HG02642 (cell line): ENCODE results near the gene ATP11C.
"Not testable (repeated sequence)": the region's sequence is repeated elsewhere in the genome, so short reads cannot be mapped to it uniquely, and the experiment has no call there.

Experiments
- ATAC-seq: cut with Tn5 transposase; IDR thresholded peaks from one replicate; pipeline ENCODE4 v1.9.1; 2021; ENCODE audit warnings: mild to moderate bottlenecking; ENCODE audit not compliant: unreplicated experiment, poor library complexity

Gene ATP11C

DNA sequence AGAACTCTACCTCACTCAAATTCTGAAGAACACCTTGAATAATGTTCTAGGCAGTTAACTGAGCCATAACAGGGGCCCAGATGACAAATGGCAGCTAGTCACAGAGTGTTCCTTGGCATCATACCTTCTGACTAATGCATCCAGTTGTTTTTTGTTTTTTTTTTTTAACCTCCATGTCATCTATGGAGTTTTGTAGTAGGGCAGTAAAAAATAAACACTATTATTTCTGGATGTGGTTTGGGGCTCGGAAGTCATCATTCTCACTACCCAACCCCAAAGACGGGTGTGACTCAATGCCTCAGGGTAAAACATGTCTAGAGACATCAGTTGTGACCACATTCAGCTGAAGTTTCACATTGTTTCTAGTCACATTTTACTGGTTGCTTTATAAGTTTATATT lies 193.7 kb downstream of the ATP11C start:
- peak; percentile 82 for ATAC-seq

DNA sequence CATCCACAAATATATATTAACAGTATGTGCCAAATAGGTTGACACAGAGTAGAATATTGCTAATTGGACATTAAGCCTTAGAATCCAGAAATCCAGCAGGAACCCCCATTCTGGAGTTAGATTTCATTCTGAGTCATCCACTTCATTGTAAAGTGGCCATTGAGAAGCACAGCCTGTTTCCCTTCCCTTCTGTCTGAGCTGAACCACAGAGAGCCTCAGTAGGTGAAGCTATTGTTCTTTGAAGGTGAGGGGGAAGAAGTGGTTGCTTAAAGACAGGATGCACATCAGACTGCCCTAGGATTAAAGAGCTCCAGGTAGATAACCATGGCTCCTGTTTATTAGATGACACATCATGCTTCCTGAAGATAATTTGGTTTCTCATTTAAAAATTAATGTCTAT lies 194.3 kb downstream of the ATP11C start:
- no peak for ATAC-seq

DNA sequence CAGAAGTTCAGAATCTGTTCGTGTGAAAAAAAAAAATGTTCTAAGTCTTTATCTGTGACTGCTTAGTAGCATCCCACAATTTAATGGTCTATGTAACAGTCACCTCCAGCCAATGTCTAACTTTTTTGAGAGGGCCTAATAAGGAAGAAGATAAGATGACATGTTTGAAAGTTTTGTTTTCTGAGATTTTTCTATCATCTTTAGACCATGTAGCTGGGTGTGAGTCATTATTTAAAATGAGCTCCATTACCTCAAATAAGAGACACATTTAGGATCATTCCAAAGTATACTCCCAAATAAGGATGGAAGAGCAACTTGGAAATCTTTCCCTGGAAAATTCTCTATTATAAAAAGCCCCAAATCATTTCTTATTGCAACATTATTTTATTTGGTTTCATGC lies 196.7 kb downstream of the ATP11C start:
- ATAC-seq, result no peak

DNA sequence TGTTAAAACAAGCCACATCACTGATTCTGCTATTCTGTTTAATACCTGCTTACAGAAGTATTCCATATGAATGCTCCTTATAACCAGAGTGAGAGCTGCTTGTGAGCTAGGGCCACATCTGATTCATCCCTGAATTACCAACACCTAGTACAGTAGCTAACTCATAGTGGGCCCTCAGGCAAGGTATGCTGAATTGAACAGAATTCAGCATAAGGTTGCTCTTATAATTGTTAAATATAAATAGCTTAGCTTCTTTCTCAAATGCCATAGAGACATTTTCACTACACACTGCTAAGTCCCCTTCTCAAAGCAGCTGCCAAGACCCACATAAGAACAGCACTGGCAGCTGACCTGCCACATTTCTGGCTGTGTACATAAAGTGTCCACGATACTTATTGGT lies 197.9 kb downstream of the ATP11C start:
- no peak for ATAC-seq

DNA sequence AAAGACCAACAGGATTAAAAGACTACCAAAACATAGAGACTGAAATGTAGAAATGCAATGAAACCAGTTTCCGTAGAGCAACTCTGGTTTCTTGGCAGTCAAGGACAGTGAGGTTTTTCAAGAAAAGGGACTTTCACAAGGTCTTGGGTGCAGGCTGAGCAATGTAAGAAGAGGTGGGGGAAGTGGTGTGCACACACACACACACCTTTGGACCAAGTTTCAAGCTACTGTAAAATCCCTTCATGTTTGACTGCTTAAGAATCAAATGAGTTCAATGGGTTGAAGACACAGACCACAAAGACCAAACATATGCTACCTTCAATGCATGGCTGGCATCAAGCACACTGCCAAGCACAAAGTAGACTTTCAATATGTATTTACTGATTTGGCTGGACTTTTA lies 207.1 kb downstream of the ATP11C start:
- peak; percentile 91 for ATAC-seq

DNA sequence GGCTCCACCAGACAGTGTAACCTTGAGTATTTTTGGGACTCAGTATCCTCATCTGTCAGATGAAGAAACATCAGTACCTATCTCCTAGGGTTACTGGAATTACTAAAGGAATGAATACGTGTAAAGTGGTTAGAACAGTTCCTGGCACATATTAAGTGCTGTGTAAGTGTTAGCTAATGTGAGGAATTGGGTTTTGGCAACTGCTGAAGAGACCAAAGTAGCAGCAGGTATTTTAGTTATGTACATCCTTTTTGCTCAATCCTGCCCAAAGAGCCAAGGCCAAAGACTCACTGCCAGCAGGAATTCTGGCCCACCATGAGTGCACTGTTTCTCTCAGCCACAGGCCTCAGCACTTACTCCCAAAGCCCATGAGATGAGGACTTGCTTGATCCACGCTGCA lies 208.2 kb downstream of the ATP11C start:
- no peak for ATAC-seq

DNA sequence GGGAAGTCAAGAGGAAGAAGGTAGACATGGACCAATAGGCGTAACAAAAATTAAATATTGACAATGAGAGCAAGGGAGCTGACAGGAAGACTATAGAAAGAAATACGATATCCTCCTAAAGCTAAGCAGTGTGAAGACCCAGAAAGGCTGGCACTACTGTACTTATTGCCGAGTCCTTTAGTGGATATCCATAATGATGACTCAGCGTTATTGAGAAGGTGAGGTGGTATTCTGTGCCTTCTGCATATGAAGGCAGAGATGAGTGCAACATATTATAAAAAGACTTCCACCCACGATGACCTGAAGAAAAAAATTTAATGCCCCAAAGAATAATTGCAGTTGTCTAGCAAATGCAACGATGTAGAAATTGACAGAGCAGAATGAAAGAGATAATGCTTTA lies 211.9 kb downstream of the ATP11C start:
- no peak for ATAC-seq

DNA sequence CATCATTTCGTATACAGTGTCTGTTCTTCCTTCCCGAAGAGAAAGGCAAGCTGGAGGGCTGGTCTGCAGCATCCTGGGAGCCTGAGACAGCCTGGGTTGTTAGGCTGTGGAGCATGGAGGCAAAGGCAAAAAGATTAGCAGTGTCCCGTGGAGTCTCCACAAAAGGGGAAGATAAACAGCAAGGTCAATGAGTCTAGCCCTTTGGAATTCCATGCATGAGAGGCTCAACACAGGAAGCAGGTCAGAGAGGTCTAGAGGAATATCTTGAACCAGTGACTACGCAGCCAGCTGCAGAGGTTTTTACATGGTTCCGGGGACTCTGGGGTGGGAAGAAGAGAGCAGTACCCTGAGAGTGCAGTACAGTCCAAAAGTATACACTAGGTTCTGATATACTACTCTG lies 212.7 kb downstream of the ATP11C start:
- no peak for ATAC-seq

DNA sequence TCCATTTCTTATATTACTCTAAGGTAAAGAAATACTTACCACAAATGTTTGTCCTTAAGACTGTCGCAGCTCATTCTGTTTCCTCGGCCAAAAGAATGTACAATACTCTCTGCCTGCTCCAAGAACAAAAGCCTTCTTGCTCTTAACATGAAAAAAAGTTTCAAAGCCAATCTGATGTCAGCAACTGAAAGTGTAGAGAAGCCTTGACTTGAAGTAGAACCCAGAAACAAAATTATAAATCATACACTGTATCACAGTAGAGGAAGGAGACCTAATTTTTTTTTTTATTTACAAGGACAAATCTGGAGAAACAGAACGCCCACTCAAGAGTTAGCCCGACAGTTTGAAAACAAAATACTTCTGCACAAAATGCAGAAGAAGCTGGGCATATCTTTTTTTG lies 224.8 kb downstream of the ATP11C start, which contains the start of gene MCF2:
TSS of gene MCF2 (minus strand) at position 101 of the 400 bp plus-strand sequence. CDS start 56,423 bp downstream, outside the sequence.
- no peak for ATAC-seq

DNA sequence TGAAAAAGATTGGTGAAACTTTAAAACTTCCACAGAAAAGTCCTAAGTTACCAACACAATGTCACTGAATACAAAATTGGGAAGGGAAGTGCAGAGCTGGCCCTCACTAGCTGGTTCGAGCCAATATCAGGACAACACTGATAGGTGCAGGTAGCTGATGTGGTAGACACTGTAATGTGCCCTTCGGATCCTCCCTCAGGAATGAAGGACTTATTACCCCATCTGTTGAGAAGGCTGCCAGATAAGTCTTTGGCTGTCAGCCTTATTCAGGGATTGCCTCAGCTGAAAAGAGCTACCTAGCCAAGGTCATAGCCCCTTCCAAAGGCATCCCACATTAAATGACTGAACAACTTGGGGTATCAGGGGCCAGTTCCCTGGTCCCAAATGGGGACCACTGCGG lies 230.2 kb downstream of the ATP11C start:
- ATAC-seq, result no peak

DNA sequence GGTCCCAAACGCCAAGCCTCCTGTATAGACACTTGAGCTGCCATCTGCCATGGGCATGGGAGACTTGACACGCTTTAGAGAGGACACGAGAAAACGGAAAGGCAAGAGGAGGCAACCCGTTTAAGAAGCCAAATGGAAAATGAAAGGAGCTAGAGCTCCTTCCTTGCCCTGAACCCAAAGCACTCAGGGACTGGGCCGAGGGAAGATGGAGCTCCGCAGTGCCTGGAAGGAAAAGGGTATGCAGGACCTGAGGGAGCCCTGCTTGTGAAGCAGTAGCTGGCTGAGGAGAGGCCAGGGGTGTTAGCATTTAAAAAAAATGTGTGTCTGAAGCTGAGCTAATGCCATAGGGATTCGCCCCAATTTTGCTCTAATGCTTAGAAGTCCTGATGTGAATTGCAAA lies 239.9 kb downstream of the ATP11C start:
- ATAC-seq, result peak; percentile 33

DNA sequence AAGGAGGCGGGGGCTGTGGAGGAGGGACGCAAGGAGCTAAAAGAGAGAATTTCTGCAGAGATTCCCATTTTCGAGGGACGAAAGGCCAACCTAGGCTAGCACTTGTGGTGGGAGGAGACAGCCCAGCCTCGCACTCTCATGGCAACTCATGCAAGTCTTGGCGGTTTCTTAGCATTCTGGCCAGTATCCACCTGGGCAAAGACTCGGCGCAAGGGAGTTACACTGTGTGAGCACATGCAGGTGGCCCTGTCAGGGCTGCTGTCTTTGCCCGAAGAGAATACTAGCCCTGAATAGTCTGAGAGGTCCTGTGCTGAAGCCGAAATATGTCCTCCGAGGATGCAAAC lies 240.4 kb downstream of the ATP11C start:
- peak; percentile 51 for ATAC-seq

DNA sequence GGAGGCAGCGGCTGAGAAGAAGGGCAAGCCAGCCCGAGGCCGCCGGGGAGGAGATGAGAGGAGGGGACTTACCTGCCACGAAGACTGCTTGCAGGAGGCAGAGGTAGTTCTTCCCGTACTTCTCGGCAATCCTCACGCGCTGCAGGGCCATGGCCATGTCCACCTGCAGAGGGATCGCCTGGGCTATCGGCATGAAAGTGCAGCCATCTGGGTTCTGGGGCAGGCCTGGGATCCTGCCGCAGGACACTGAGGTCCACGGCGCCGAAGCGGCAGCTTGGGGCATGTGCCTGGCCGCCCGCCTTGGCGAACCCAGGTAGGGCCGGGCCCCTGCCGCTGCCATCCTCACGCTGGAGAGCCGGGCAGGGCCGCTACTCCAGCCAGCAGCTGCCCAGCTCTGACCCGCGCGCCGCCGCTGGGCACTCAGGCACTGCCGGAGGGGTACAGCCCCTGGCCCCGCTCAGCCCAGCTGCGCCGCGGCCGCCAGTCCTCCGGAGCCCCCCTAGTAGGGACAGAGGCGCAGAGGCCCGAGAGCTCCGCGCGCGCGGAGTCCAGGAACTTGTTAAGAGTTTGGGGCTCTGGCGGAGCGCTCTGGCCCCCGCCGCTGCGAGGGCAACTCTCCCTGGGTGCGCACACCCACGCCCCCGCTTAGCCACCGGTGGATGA lies 240.9 kb downstream of the ATP11C start:
- peak; percentile 50 for ATAC-seq

DNA sequence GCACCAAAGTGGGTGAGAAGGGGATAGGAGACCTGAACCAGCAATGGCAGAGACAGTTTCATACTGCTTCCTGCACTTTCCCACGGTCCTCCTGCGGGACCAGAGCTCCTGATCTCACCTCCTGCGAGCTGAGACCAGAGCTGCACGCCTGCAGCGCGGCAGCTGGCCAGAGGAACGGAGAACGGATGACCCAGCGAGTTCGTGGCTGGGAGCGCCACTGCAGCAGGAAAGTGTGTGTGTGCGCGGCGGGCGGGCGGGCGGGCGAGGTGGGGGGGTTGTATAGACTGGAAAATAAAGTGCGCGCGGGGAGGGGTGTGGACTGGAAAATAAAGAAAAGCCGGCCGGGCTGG lies 241.4 kb downstream of the ATP11C start:
- ATAC-seq, result peak; percentile 35

DNA sequence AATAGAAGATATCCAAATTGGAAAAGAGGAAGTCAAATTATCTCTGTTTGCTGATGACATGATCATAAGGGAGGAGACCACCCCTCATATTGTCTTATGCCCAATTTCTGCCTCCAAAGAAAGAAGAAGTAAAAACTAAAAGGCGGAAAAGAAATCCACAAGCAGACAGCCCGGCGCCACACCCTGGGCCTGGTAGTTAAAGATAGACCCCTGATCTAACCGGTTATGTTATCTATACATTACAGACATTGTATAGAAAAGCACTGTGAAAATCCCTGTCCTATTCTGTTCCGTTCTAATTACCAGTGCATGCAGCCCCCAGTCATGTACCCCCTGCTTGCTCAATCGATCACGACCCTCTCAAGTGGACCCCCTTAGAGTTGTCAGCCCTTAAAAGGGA lies 247.7 kb downstream of the ATP11C start:
- ATAC-seq, result not testable (repeated sequence)

DNA sequence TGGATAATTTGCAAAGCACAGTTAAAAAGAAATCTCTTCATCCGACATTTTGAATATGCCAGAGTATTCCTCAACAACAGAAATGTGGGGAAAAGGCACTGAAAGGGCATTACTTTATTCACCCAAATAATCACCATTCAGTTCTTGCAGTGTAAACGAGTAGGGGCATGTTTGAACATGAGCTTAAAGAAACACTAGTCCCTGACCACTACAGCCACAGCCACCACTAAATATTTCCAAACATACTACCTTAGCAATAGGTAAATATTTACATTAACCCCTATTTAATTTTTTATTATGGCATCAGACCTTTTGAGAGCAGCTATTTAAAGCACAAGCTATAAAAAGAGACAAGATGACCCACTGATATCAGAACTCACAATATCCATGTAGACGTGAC lies 252.5 kb downstream of the ATP11C start:
- no peak for ATAC-seq
